Measurements from ENCODE around the gene DUSP22.
A peak's percentile ranks its signal among the peaks of the same experiment; 100 is the strongest.

Gene DUSP22

GRCh38 chr6:391559-392440 is 99.5 kb downstream of the DUSP22 start, which contains the start of gene IRF4:
TSS of gene IRF4 (plus strand) at chr6:391752. CDS start at chr6:393153, 1,401 bp downstream.
- peak within 1 kb of the TSS; percentile 100 for H3K9ac ChIP-seq (ENCODE audit: low read length)
- peaks cover 21% of the 10 kb centered on the region for H3K4me1 ChIP-seq (ENCODE audit: low read length)
- no peak for TF ChIP-seq EZH2phosphoT487 (IDR thresholded peaks at IDR 0.05; ENCODE audit: low read length)
- TF ChIP-seq CTCF (IDR thresholded peaks at IDR 0.05; ENCODE audit: low read length) = no peak
- TF ChIP-seq EZH2 (optimal IDR thresholded peaks at IDR 0.05; ENCODE audit: low read depth, low read length) = no peak

GRCh38 chr6:392441-393390 is 100.4 kb downstream of the DUSP22 start:
- Histone ChIP-seq H3K27me3 (replicated peaks; ENCODE audit: insufficient read depth, low read length) (no peaks in the 10 kb centered on the region), H3K9ac (ENCODE audit: low read length) (peak overlapping the region; percentile 100), H3K4me1 (ENCODE audit: low read length) (peaks cover 29% of the 10 kb centered on the region), H3K36me3 (replicated peaks; ENCODE audit: insufficient read depth, low read length) (peaks cover 36% of the 10 kb centered on the region), H3K79me2 (ENCODE audit: low read length) (peaks cover 72% of the 10 kb centered on the region), H3K27ac (ENCODE audit: low read length) (peak overlapping the region; percentile 78), H4K20me1 (ENCODE audit: insufficient read depth, low read length) (peaks cover 54% of the 10 kb centered on the region), H3K9me2 (replicated peaks; ENCODE audit: insufficient read depth, low read length) (no peaks in the 10 kb centered on the region), H2AFZ (ENCODE audit: low read length) (no peak overlapping the region), H3K4me3 (ENCODE audit: low read length) (peak overlapping the region; percentile 98), H3K4me2 (ENCODE audit: low read depth, low read length) (peak overlapping the region; percentile 74), H3K9me3 (replicated peaks; ENCODE audit: insufficient read depth, low read length) (no peaks in the 10 kb centered on the region), H3F3A (ENCODE audit: insufficient read depth, low read length) (peaks cover 76% of the 10 kb centered on the region)
- TF ChIP-seq EZH2phosphoT487 (IDR thresholded peaks at IDR 0.05; ENCODE audit: low read length) (no peak), EZH2 (optimal IDR thresholded peaks at IDR 0.05; ENCODE audit: low read depth, low read length) (no peak), CTCF (IDR thresholded peaks at IDR 0.05; ENCODE audit: low read length) (no peak)
- no peak for DNase-seq

More at GRCh38 chr6:391559-392440, 99.5 kb downstream of the DUSP22 start, which contains the start of gene IRF4:
- Histone ChIP-seq H3K27ac (ENCODE audit: low read length) (peak within 1 kb of the TSS; percentile 78), H3K9me3 (replicated peaks; ENCODE audit: insufficient read depth, low read length) (no peaks in the 10 kb centered on the region), H3K4me3 (ENCODE audit: low read length) (peak within 1 kb of the TSS; percentile 98), H3K9me2 (replicated peaks; ENCODE audit: insufficient read depth, low read length) (no peaks in the 10 kb centered on the region), H3K4me2 (ENCODE audit: low read depth, low read length) (peak within 1 kb of the TSS; percentile 81), H3K27me3 (replicated peaks; ENCODE audit: insufficient read depth, low read length) (no peaks in the 10 kb centered on the region), H3K79me2 (ENCODE audit: low read length) (peaks cover 63% of the 10 kb centered on the region), H4K20me1 (ENCODE audit: insufficient read depth, low read length) (peaks cover 46% of the 10 kb centered on the region), H3K36me3 (replicated peaks; ENCODE audit: insufficient read depth, low read length) (peaks cover 36% of the 10 kb centered on the region), H2AFZ (ENCODE audit: low read length) (peak within 1 kb of the TSS; percentile 55; the same call in 1 of the 2 replicates), H3F3A (ENCODE audit: insufficient read depth, low read length) (peaks cover 68% of the 10 kb centered on the region)
- DNase-seq = peak; percentile 88

- peak overlapping the region; percentile 98 for H3K4me3 ChIP-seq (ENCODE audit: low read length)
- peaks cover 36% of the 10 kb centered on the region for H3K36me3 ChIP-seq (replicated peaks; ENCODE audit: insufficient read depth, low read length)
- H3K79me2 ChIP-seq (ENCODE audit: low read length) = peaks cover 81% of the 10 kb centered on the region
- DNase-seq = peak; percentile 63
- no peaks in the 10 kb centered on the region for H3K9me3 ChIP-seq (replicated peaks; ENCODE audit: insufficient read depth, low read length)
- peak overlapping the region; percentile 89 for H3K4me2 ChIP-seq (ENCODE audit: low read depth, low read length)
- no peaks in the 10 kb centered on the region for H3K9me2 ChIP-seq (replicated peaks; ENCODE audit: insufficient read depth, low read length)
- H3K9ac ChIP-seq (ENCODE audit: low read length) = peak overlapping the region; percentile 100
- H3K4me1 ChIP-seq (ENCODE audit: low read length) = peaks cover 38% of the 10 kb centered on the region
- no peak overlapping the region for H2AFZ ChIP-seq (ENCODE audit: low read length)
- TF ChIP-seq CTCF (IDR thresholded peaks at IDR 0.05; ENCODE audit: low read length) = no peak
- no peak for TF ChIP-seq EZH2phosphoT487 (IDR thresholded peaks at IDR 0.05; ENCODE audit: low read length)
- no peak for TF ChIP-seq EZH2 (optimal IDR thresholded peaks at IDR 0.05; ENCODE audit: low read depth, low read length)
- H3F3A ChIP-seq (ENCODE audit: insufficient read depth, low read length) = peaks cover 85% of the 10 kb centered on the region
- peak overlapping the region; percentile 78 for H3K27ac ChIP-seq (ENCODE audit: low read length)
- H3K27me3 ChIP-seq (replicated peaks; ENCODE audit: insufficient read depth, low read length) = no peaks in the 10 kb centered on the region
- H4K20me1 ChIP-seq (ENCODE audit: insufficient read depth, low read length) = peaks cover 62% of the 10 kb centered on the region
Measured at GRCh38 chr6:393391-394221, 101.3 kb downstream of the DUSP22 start.
